CD14-positive monocyte (primary cell): ENCODE results near the gene KRTAP5-5. TPM values are rescaled to one million over a fixed set of nuclear protein-coding genes. Genes with fewer than 3 reads are reported as not detected.

Experiments
- DNase-seq, 3 donors: peaks; one replicate each; pipeline ENCODE4 v3.0.0-alpha.2; 2011 to 2022
- H2AFZ ChIP-seq: 2 replicates; pipeline ENCODE4 v1.6.0; 2012; ENCODE audit warnings: mild to moderate bottlenecking, low read depth, low read length, inconsistent platforms; ENCODE audit not compliant: insufficient read depth, poor library complexity, severe bottlenecking
- H3K27ac ChIP-seq, 2 donors: 1 replicate in 1 of 2; 2 replicates in 1 of 2; pipeline ENCODE4 v1.5.1; 2012 to 2013; ENCODE audit warnings: low read length in 2 of 2, control low read depth in 1 of 2, inconsistent platforms in 1 of 2, low read depth in 1 of 2, mild to moderate bottlenecking in 1 of 2
- H3K27me3 ChIP-seq, 2 donors: one replicate each; pipeline versions ENCODE4 v1.6.0 to v1.6.1; 2011 to 2013; ENCODE audit warnings: low read length in 2 of 2; ENCODE audit not compliant: control insufficient read depth in 2 of 2, insufficient read depth in 2 of 2
- H3K36me3 ChIP-seq, 2 donors: replicated peaks in 1 of 2; 1 replicate in 1 of 2; 2 replicates in 1 of 2; pipeline versions ENCODE4 v1.5.1 to v1.6.1; 2012 to 2013; ENCODE audit warnings: low read length in 2 of 2, control low read depth in 1 of 2, inconsistent platforms in 1 of 2, mild to moderate bottlenecking in 1 of 2; ENCODE audit not compliant: insufficient read depth in 2 of 2, control insufficient read depth in 1 of 2
- H3K4me1 ChIP-seq, 2 donors: 1 replicate in 1 of 2; 2 replicates in 1 of 2; pipeline versions ENCODE4 v1.5.1 to v1.6.1; 2012 to 2013; ENCODE audit warnings: low read length in 2 of 2, control low read depth in 1 of 2, inconsistent platforms in 1 of 2, mild to moderate bottlenecking in 1 of 2, moderate library complexity in 1 of 2; ENCODE audit not compliant: insufficient read depth in 2 of 2, control insufficient read depth in 1 of 2
- H3K4me2 ChIP-seq: replicated peaks from 2 replicates; pipeline ENCODE3; 2012; ENCODE audit warnings: low read length, moderate library complexity, mild to moderate bottlenecking; ENCODE audit not compliant: poor library complexity, severe bottlenecking; ENCODE audit errors: extremely low read depth
- H3K4me3 ChIP-seq, 3 experiments: fragments of 200-600 bp in 1 of 3; sonication (generic) in 1 of 3; replicated peaks in 1 of 3; 1 replicate in 2 of 3; 2 replicates in 1 of 3; pipeline ENCODE4 v1.5.1; 2011 to 2013; ENCODE audit warnings: low read length in 3 of 3, mild to moderate bottlenecking in 3 of 3, control low read depth in 2 of 3, low read depth in 2 of 3, inconsistent platforms in 1 of 3, moderate library complexity in 1 of 3
- H3K79me2 ChIP-seq: 2 replicates; pipeline ENCODE4 v1.6.0; 2012; ENCODE audit warnings: mild to moderate bottlenecking, control low read depth, inconsistent platforms, low read length, moderate library complexity; ENCODE audit not compliant: insufficient read depth
- H3K9ac ChIP-seq: 2 replicates; pipeline ENCODE4 v1.6.0; 2017; ENCODE audit warnings: low read length, mild to moderate bottlenecking; ENCODE audit not compliant: insufficient read depth, poor library complexity, severe bottlenecking
- H3K9me3 ChIP-seq, 2 donors: replicated peaks in 1 of 2; 1 replicate in 1 of 2; 2 replicates in 1 of 2; pipeline versions ENCODE4 v1.5.1 to v1.6.1; 2012 to 2013; ENCODE audit warnings: low read length in 2 of 2, control low read depth in 1 of 2; ENCODE audit not compliant: control insufficient read depth in 1 of 2, insufficient read depth in 1 of 2
- H4K20me1 ChIP-seq: 2 replicates; pipeline ENCODE4 v1.6.0; 2012; ENCODE audit warnings: mild to moderate bottlenecking, low read length, control low read depth, moderate library complexity; ENCODE audit not compliant: insufficient read depth
- H3K27ac Mint-ChIP-seq, 7 donors: one replicate each; pipeline ENCODE4 v1.8.0; 2020; ENCODE audit warnings: mild to moderate bottlenecking in 7 of 7, mixed read lengths in 7 of 7, moderate library complexity in 6 of 7, inconsistent platforms in 2 of 7
- H3K27me3 Mint-ChIP-seq, 3 donors: one replicate each; pipeline ENCODE4 v1.8.0; 2021 to 2022; ENCODE audit warnings: low read depth in 3 of 3, mild to moderate bottlenecking in 3 of 3, mixed read lengths in 3 of 3, moderate library complexity in 3 of 3, inconsistent platforms in 1 of 3
- H3K36me3 Mint-ChIP-seq, 2 donors: one replicate each; pipeline ENCODE4 v1.8.0; 2020; ENCODE audit warnings: mixed read lengths in 2 of 2, inconsistent platforms in 1 of 2, mild to moderate bottlenecking in 1 of 2
- H3K4me1 Mint-ChIP-seq: one replicate; pipeline ENCODE4 v1.8.0; 2020; ENCODE audit warnings: mild to moderate bottlenecking, mixed read lengths
- H3K4me3 Mint-ChIP-seq, 2 donors: one replicate each; pipeline ENCODE4 v1.8.0; 2020; ENCODE audit warnings: mild to moderate bottlenecking in 2 of 2, mixed read lengths in 2 of 2, moderate library complexity in 1 of 2
- H3K9me3 Mint-ChIP-seq, 7 donors: one replicate each; pipeline ENCODE4 v1.8.0; 2020 to 2022; ENCODE audit warnings: mixed read lengths in 7 of 7, mild to moderate bottlenecking in 6 of 7, moderate library complexity in 6 of 7, inconsistent platforms in 2 of 7
- CTCF ChIP-seq: fragments of 200-600 bp; IDR thresholded peaks from one replicate; pipeline ENCODE4 v1.8.0; 2022; ENCODE audit warnings: antibody characterized with exemption, mild to moderate bottlenecking
- WGBS: methylation state at CpG from one replicate; pipeline ENCODE4 v1.1.5; 2013; ENCODE audit warnings: missing lambda C conversion rate; ENCODE audit not compliant: insufficient coverage; 5-methylcytosine and 5-hydroxymethylcytosine counted together
- intact Hi-C, 2 donors: fragments of 100-400 bp; cut with micrococcal nuclease; formaldehyde crosslinking; loops; one replicate each; pipeline versions ENCODE4 v1.15.0 to v1.15.1; 2023
- polyA plus RNA-seq, 3 donors: library from polyadenylated mRNA; depleted of rRNA in 1 of 3; unstranded in 2 of 3; stranded (reverse) in 1 of 3; fragments of 300-500 nt in 2 of 3; fragments of >200 nt in 1 of 3; fragmentation: Illumina TruSeq in 2 of 3; gene quantifications; 1 replicate in 2 of 3; 2 replicates in 1 of 3; pipeline ENCODE4 v1.2.3, GENCODE V29; 2012 to 2021

Gene KRTAP5-5
- polyA plus RNA-seq, 3 donors = not detected

GRCh38 chr11:1632053-1632714 lies 2.6 kb downstream of the KRTAP5-5 start:
- Mint-ChIP-seq H3K27ac (peak overlapping the region in 1 of 7 donors; percentile 64), H3K9me3 (no peaks in the 10 kb centered on the region), H3K36me3 (no peaks in the 10 kb centered on the region), H3K4me3 (no peak overlapping the region), H3K4me1 (peaks cover 3% of the 10 kb centered on the region), H3K27me3 (peaks cover 3 to 39% (median 20%) of the 10 kb centered on the region in 3 donors)
- Histone ChIP-seq H3K4me3 (no peak overlapping the region), H3K4me2 (no peak overlapping the region), H2AFZ (no peak overlapping the region), H3K36me3 (no peaks in the 10 kb centered on the region), H4K20me1 (no peaks in the 10 kb centered on the region), H3K27me3 (peaks cover 0 to 10% of the 10 kb centered on the region in 2 donors), H3K9ac (no peak overlapping the region), H3K27ac (no peak overlapping the region), H3K79me2 (no peaks in the 10 kb centered on the region), H3K9me3 (no peaks in the 10 kb centered on the region), H3K4me1 (no peaks in the 10 kb centered on the region)
- no peak for TF ChIP-seq CTCF
- no peak for DNase-seq
- 65% methylated on average over 10 of the region's 11 CpGs for WGBS
- intact Hi-C loops = no loop called here

GRCh38 chr11:1633864-1634263 lies 4.3 kb downstream of the KRTAP5-5 start:
- H3K4me1 ChIP-seq = no peaks in the 10 kb centered on the region
- peaks cover 0 to 5% of the 10 kb centered on the region in 2 donors for H3K27me3 ChIP-seq
- H3K79me2 ChIP-seq = no peaks in the 10 kb centered on the region
- H3K36me3 ChIP-seq = no peaks in the 10 kb centered on the region
- TF ChIP-seq CTCF = no peak
- H3K36me3 Mint-ChIP-seq = no peaks in the 10 kb centered on the region
- H3K9me3 Mint-ChIP-seq = no peaks in the 10 kb centered on the region
- H3K9ac ChIP-seq = no peak overlapping the region
- H3K27ac ChIP-seq = no peak overlapping the region
- no peak overlapping the region for H3K4me3 Mint-ChIP-seq
- no peaks in the 10 kb centered on the region for H4K20me1 ChIP-seq
- no peak overlapping the region for H2AFZ ChIP-seq
- WGBS = 89% methylated on average over 10 of the region's 10 CpGs
- H3K27me3 Mint-ChIP-seq = peaks cover 10 to 38% (median 25%) of the 10 kb centered on the region in 3 donors
- H3K4me1 Mint-ChIP-seq = peaks cover 1% of the 10 kb centered on the region
- no peak overlapping the region for H3K4me2 ChIP-seq
- no peak for DNase-seq
- no peak overlapping the region for H3K27ac Mint-ChIP-seq
- intact Hi-C loops = no loop called here
- H3K9me3 ChIP-seq = no peaks in the 10 kb centered on the region
- H3K4me3 ChIP-seq = no peak overlapping the region
